GM23248 (cell line): ENCODE results near the gene GPR33. TPM values are rescaled to one million over a fixed set of nuclear protein-coding genes. Genes with fewer than 3 reads are reported as not detected.
"Not testable (repeated sequence)": the region's sequence is repeated elsewhere in the genome, so short reads cannot be mapped to it uniquely, and the experiment has no call there.

ENCODE experiments used
- DNase-seq: peaks from one replicate; pipeline ENCODE4 v3.0.0-alpha.2; 2015
- H2AFZ ChIP-seq: fragments of 200-600 bp; sonication (generic); 2 replicates; pipeline ENCODE4 v1.6.1; 2016; ENCODE audit warnings: antibody characterized with exemption
- H3F3A ChIP-seq: fragments of 200-600 bp; sonication (generic); 2 replicates; pipeline ENCODE4 v1.6.1; 2016; ENCODE audit warnings: mild to moderate bottlenecking, antibody characterized with exemption, mixed run types; ENCODE audit not compliant: insufficient read depth
- H3K27ac ChIP-seq: fragments of 200-600 bp; sonication (generic); 2 replicates; pipeline ENCODE4 v1.5.1; 2016; ENCODE audit warnings: mild to moderate bottlenecking
- H3K27me3 ChIP-seq: fragments of 200-600 bp; sonication (generic); replicated peaks from 2 replicates; pipeline ENCODE4 v1.6.1; 2016; ENCODE audit warnings: mild to moderate bottlenecking; ENCODE audit not compliant: insufficient read depth
- H3K36me3 ChIP-seq: fragments of 200-600 bp; sonication (generic); 2 replicates; pipeline ENCODE4 v1.6.1; 2016; ENCODE audit warnings: low read depth, mild to moderate bottlenecking
- H3K4me1 ChIP-seq: fragments of 200-600 bp; sonication (generic); 2 replicates; pipeline ENCODE4 v1.6.1; 2016; ENCODE audit warnings: mild to moderate bottlenecking; ENCODE audit not compliant: insufficient read depth
- H3K4me2 ChIP-seq: fragments of 200-600 bp; sonication (generic); one replicate; pipeline ENCODE4 v1.6.1; 2016; ENCODE audit warnings: mild to moderate bottlenecking; ENCODE audit not compliant: unreplicated experiment
- H3K4me3 ChIP-seq: fragments of 200-600 bp; sonication (generic); 2 replicates; pipeline ENCODE4 v1.5.1; 2016; ENCODE audit warnings: mild to moderate bottlenecking
- H3K79me2 ChIP-seq: fragments of 200-600 bp; sonication (generic); 2 replicates; pipeline ENCODE4 v1.6.1; 2016; ENCODE audit warnings: mild to moderate bottlenecking; ENCODE audit not compliant: insufficient read depth
- H3K9ac ChIP-seq: fragments of 200-600 bp; sonication (generic); 2 replicates; pipeline ENCODE4 v1.6.1; 2016; ENCODE audit warnings: mild to moderate bottlenecking
- H3K9me2 ChIP-seq: fragments of 200-600 bp; sonication (generic); 2 replicates; pipeline ENCODE4 v1.6.1; 2016; ENCODE audit warnings: mixed run types, mild to moderate bottlenecking, moderate library complexity; ENCODE audit not compliant: insufficient read depth
- H3K9me3 ChIP-seq: fragments of 200-600 bp; sonication (generic); one replicate; pipeline ENCODE4 v1.6.1; 2017; ENCODE audit warnings: low read depth
- H4K20me1 ChIP-seq: fragments of 200-600 bp; sonication (generic); 2 replicates; pipeline ENCODE4 v1.6.0; 2016; ENCODE audit not compliant: insufficient read depth
- EZH2 ChIP-seq: fragments of 200-600 bp; sonication (generic); IDR thresholded peaks from 2 replicates; pipeline ENCODE4 v1.6.1; 2018; ENCODE audit warnings: antibody characterized with exemption, mild to moderate bottlenecking; ENCODE audit not compliant: insufficient read depth, poor library complexity, severe bottlenecking
- EZH2phosphoT487 ChIP-seq: fragments of 200-600 bp; sonication (generic); IDR thresholded peaks from 2 replicates; pipeline ENCODE4 v1.6.1; 2018; ENCODE audit warnings: antibody characterized with exemption, moderate library complexity, mild to moderate bottlenecking, low read depth; ENCODE audit not compliant: insufficient read depth
- WGBS, 2 experiments: methylation state at CpG; one replicate each; pipeline ENCODE4 v1.1.6; 2015 to 2017; ENCODE audit warnings: low lambda C conversion rate in 2 of 2, low coverage in 1 of 2; ENCODE audit errors: missing lambda C conversion rate in 2 of 2; 5-methylcytosine and 5-hydroxymethylcytosine counted together
- in situ Hi-C: fragments of 300-500 bp; cut with MboI; formaldehyde crosslinking; loops from 2 replicates; pipeline ENCODE4 v1.15.0; 2020
- polyA plus RNA-seq: library from polyadenylated mRNA; unstranded; fragments of >200 nt; fragmentation: Nextera tagmentation; extraction: Ambion mirVana; gene quantifications from 2 replicates; pipeline ENCODE4 v1.2.1, GENCODE V29; 2016
- total RNA-seq: library from RNA; depleted of rRNA; stranded (reverse); fragments of >200 nt; shearing (Covaris generic); gene quantifications from 2 replicates; pipeline ENCODE4 v1.2.3, GENCODE V29; 2014

GPR33 gene
- total and polyA plus RNA-seq, 2 experiments from 2014 or later: not detected

GRCh38 chr14:31476131-31476866 lies 11.5 kb downstream of the GPR33 start:
- 62 to 63% methylated on average over 4 of the region's 4 CpGs for WGBS, 2 experiments
- TF ChIP-seq EZH2 (no peak), EZH2phosphoT487 (no peak)

GRCh38 chr14:31466554-31466953 lies 21.3 kb downstream of the GPR33 start:
- H3K9ac ChIP-seq: no peak overlapping the region
- no peaks in the 10 kb centered on the region for H3K9me3 ChIP-seq
- H3K9me2 ChIP-seq: no peaks in the 10 kb centered on the region
- H3K36me3 ChIP-seq: no peaks in the 10 kb centered on the region
- in situ Hi-C loops: no loop called here
- TF ChIP-seq EZH2 (no peak), EZH2phosphoT487 (no peak)
- no peak overlapping the region for H3K4me3 ChIP-seq
- DNase-seq: no peak
- WGBS, 2 experiments: 84 to 89% methylated on average over 6 of the region's 6 CpGs
- no peak overlapping the region for H2AFZ ChIP-seq
- no peak overlapping the region for H3K27ac ChIP-seq
- no peak overlapping the region for H3K4me2 ChIP-seq
- no peaks in the 10 kb centered on the region; the same call in 1 of the 2 replicates for H3K27me3 ChIP-seq
- peaks cover 10% of the 10 kb centered on the region; the same call in 1 of the 2 replicates for H3K4me1 ChIP-seq
- peaks cover 3% of the 10 kb centered on the region; the same call in 1 of the 2 replicates for H3F3A ChIP-seq
- no peaks in the 10 kb centered on the region for H3K79me2 ChIP-seq
- no peaks in the 10 kb centered on the region for H4K20me1 ChIP-seq

More at GRCh38 chr14:31476131-31476866, 11.5 kb downstream of the GPR33 start:
- Histone ChIP-seq H3K27ac (no peak overlapping the region), H3K4me1 (no peaks in the 10 kb centered on the region), H3K27me3 (no peaks in the 10 kb centered on the region), H4K20me1 (no peaks in the 10 kb centered on the region), H3K9me2 (no peaks in the 10 kb centered on the region), H3K9ac (no peak overlapping the region), H3K36me3 (no peaks in the 10 kb centered on the region), H3K79me2 (no peaks in the 10 kb centered on the region), H3K4me3 (no peak overlapping the region), H3K4me2 (no peak overlapping the region), H3K9me3 (no peaks in the 10 kb centered on the region), H2AFZ (no peak overlapping the region), H3F3A (no peaks in the 10 kb centered on the region)
- DNase-seq: peak; percentile 19
- in situ Hi-C loops: no loop called here

- H3K9ac ChIP-seq: peak overlapping the region; percentile 50; the same call in 1 of the 2 replicates
- H3K79me2 ChIP-seq: no peaks in the 10 kb centered on the region
- peaks cover 3% of the 10 kb centered on the region; the same call in 1 of the 2 replicates for H3F3A ChIP-seq
- no peaks in the 10 kb centered on the region for H3K27me3 ChIP-seq
- no peak for TF ChIP-seq EZH2
- TF ChIP-seq EZH2phosphoT487: no peak
- H3K4me3 ChIP-seq: no peak overlapping the region
- no peaks in the 10 kb centered on the region for H3K9me2 ChIP-seq
- H3K27ac ChIP-seq: peak overlapping the region; percentile 67
- in situ Hi-C loops: no loop called here
- H4K20me1 ChIP-seq: no peaks in the 10 kb centered on the region
- peaks cover 10% of the 10 kb centered on the region; the same call in 1 of the 2 replicates for H3K4me1 ChIP-seq
- H3K36me3 ChIP-seq: no peaks in the 10 kb centered on the region
- no peaks in the 10 kb centered on the region for H3K9me3 ChIP-seq
- peak; percentile 69 for DNase-seq
- no peak overlapping the region for H3K4me2 ChIP-seq
- H2AFZ ChIP-seq: no peak overlapping the region
Measured at GRCh38 chr14:31465111-31465510, 22.7 kb downstream of the GPR33 start.

- H3K9me3 ChIP-seq, H3K9me2 ChIP-seq, in situ Hi-C loops, H3K9ac ChIP-seq, H3K36me3 ChIP-seq, H2AFZ ChIP-seq, H3F3A ChIP-seq, H3K4me2 ChIP-seq, DNase-seq, H3K27ac ChIP-seq, H3K4me3 ChIP-seq, H3K27me3 ChIP-seq, H4K20me1 ChIP-seq, H3K79me2 ChIP-seq: not testable (repeated sequence)
- 44 to 59% methylated on average over 2 of the region's 2 CpGs for WGBS, 2 experiments
- peaks cover 10% of the 10 kb centered on the region; the same call in 1 of the 2 replicates for H3K4me1 ChIP-seq
Measured at GRCh38 chr14:31462450-31462849, 25.4 kb downstream of the GPR33 start.
